ENCODE data around the gene SZT2. TPM values are rescaled to one million over a fixed set of nuclear protein-coding genes. Genes with fewer than 3 reads are reported as not detected.

SZT2 gene
- total and polyA plus RNA-seq, 2 of the 13 experiments (the other 11 are each of a cell fraction or from before 2014, with no cell fraction given) = 8.0 to 8.8 TPM

- TF ChIP-seq FOXO4 (CRISPR knock-in tag; conservative IDR thresholded peaks at IDR 0.05) (0 out of 2 replicates have a peak, but pooled peaks have one; percentile 63), JUND (CRISPR knock-in tag; IDR thresholded peaks at IDR 0.05) (0 out of 2 replicates have a peak, but pooled peaks have one; percentile 27), ZC3H4 (CRISPR knock-in tag; IDR thresholded peaks at IDR 0.05; ENCODE audit: borderline replicate concordance) (no peak), HNRNPL (IDR thresholded peaks at IDR 0.05; ENCODE audit: low read depth, low read length) (0 out of 2 replicates have a peak, but pooled peaks have one; percentile 32), CENPT (CRISPR knock-in tag; IDR thresholded peaks at IDR 0.05; ENCODE audit: low read depth) (0 out of 2 replicates have a peak, but pooled peaks have one; percentile 55), NCOA5 (CRISPR knock-in tag; IDR thresholded peaks at IDR 0.05) (no peak), MYC (CRISPR knock-in tag; IDR thresholded peaks at IDR 0.05; ENCODE audit: borderline replicate concordance) (peak; percentile 52; the same call in 1 of the 2 replicates), CCDC6 (CRISPR knock-in tag; IDR thresholded peaks at IDR 0.05) (0 out of 2 replicates have a peak, but pooled peaks have one; percentile 29), ZMAT3 (CRISPR knock-in tag; conservative IDR thresholded peaks at IDR 0.05) (peak; percentile 36), NFE2L1 (CRISPR knock-in tag; IDR thresholded peaks at IDR 0.05; ENCODE audit: borderline replicate concordance) (peak; percentile 21; the same call in 1 of the 2 replicates), LCORL (IDR thresholded peaks at IDR 0.05) (no peak), LCORL (CRISPR knock-in tag; IDR thresholded peaks at IDR 0.05) (peak; percentile 62; the same call in 1 of the 2 replicates)
- TF ChIP-seq, protein P1, sequence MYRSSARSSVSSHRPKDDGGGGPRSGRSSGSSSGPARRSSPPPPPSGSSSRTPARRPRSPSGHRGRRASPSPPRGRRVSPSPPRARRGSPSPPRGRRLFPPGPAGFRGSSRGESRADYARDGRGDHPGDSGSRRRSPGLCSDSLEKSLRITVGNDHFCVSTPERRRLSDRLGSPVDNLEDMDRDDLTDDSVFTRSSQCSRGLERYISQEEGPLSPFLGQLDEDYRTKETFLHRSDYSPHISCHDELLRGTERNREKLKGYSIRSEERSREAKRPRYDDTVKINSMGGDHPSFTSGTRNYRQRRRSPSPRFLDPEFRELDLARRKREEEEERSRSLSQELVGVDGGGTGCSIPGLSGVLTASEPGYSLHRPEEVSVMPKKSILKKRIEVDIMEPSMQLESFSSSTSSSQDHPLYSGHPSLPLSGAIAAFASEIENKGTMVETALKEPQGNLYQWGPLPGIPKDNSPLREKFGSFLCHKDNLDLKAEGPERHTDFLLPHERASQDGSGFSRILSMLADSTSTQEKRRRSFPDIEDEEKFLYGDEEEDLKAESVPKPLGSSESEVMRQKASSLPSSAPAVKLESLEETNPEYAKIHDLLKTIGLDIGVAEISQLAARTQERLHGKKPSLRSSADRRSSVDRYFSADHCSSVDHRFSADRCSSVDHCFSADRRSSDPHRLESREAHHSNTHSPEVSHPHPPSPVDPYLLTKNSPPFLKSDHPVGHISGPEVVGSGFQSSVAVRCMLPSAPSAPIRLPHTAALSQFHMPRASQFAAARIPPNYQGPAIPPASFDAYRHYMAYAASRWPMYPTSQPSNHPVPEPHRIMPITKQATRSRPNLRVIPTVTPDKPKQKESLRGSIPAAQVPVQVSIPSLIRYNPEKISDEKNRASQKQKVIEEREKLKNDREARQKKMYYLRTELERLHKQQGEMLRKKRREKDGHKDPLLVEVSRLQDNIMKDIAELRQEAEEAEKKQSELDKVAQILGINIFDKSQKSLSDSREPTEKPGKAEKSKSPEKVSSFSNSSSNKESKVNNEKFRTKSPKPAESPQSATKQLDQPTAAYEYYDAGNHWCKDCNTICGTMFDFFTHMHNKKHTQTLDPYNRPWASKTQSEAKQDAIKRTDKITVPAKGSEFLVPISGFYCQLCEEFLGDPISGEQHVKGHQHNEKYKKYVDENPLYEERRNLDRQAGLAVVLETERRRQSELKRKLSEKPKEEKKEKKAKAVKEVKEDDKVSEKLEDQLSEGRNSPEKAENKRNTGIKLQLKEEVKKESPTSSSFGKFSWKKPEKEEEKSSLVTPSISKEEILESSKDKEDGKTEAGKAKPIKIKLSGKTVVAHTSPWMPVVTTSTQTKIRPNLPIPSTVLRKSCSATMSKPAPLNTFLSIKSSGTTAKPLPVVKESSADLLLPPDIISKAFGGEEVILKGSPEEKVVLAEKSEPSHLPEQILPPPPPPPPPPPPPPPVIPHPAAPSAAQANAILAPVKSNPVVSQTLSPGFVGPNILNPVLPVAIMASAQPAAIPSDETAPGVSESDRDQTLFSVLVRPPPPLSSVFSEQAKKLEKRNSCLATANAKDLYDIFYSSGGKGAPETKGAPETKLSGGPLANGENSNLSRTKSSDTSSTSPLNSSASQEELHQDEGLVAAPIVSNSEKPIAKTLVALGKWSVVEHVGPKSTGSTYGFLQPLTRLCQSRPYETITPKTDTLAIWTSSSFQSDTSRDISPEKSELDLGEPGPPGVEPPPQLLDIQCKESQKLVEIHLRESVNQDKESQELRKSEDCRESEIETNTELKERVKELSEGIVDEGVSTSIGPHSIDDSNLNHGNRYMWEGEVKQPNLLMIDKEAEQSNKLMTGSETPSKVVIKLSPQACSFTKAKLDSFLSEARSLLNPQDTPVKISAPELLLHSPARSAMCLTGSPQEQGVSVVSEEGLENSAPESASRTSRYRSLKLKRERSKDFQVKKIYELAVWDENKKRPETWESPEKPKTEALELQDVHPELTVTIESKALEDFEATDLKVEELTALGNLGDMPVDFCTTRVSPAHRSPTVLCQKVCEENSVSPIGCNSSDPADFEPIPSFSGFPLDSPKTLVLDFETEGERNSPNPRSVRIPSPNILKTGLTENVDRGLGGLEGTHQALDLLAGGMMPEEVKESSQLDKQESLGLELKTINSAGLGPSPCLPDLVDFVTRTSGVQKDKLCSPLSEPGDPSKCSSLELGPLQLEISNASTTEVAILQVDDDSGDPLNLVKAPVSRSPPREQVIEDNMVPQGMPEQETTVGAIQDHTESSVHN (CRISPR knock-in tag; IDR thresholded peaks at IDR 0.05) = no peak
- TF ChIP-seq, protein P2, sequence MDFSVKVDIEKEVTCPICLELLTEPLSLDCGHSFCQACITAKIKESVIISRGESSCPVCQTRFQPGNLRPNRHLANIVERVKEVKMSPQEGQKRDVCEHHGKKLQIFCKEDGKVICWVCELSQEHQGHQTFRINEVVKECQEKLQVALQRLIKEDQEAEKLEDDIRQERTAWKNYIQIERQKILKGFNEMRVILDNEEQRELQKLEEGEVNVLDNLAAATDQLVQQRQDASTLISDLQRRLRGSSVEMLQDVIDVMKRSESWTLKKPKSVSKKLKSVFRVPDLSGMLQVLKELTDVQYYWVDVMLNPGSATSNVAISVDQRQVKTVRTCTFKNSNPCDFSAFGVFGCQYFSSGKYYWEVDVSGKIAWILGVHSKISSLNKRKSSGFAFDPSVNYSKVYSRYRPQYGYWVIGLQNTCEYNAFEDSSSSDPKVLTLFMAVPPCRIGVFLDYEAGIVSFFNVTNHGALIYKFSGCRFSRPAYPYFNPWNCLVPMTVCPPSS (IDR thresholded peaks at IDR 0.05) = no peak
- TF ChIP-seq, protein P3, sequence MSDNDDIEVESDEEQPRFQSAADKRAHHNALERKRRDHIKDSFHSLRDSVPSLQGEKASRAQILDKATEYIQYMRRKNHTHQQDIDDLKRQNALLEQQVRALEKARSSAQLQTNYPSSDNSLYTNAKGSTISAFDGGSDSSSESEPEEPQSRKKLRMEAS (IDR thresholded peaks at IDR 0.05) = peak; percentile 59; the same call in 1 of the 2 replicates
- TF ChIP-seq, protein P4, sequence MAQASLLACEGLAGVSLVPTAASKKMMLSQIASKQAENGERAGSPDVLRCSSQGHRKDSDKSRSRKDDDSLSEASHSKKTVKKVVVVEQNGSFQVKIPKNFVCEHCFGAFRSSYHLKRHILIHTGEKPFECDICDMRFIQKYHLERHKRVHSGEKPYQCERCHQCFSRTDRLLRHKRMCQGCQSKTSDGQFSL (CRISPR knock-in tag; IDR thresholded peaks at IDR 0.05) = peak; percentile 58; the same call in 1 of the 2 replicates
These were observed 22.4 kb upstream of the SZT2 start (continued) for GRCh38 chr1:43367026-43367903.
